ENCODE data around the gene CTAGE9.

DNA sequence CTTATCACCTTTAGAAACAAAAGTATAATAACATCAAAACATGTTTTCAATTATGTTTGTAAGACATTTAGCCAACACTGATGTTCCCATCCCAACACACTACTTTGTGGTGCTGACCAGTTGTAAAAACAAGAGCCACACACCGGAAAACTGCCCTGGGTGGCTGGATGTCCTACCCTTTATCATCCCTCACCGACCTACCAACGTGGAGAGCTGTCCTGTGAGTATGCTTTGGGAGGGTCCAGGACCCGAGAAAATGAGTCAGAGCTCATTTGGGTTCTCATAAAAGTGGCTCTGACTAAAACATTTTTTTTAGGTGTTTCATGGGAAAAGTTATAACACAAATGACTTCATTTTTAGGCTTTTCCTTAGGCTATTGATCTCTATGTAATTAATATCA is 29.3 kb upstream of the CTAGE9 start:
- no peak for TF ChIP-seq POLR2A (IDR thresholded peaks at IDR 0.05)
- TF ChIP-seq, protein P1, sequence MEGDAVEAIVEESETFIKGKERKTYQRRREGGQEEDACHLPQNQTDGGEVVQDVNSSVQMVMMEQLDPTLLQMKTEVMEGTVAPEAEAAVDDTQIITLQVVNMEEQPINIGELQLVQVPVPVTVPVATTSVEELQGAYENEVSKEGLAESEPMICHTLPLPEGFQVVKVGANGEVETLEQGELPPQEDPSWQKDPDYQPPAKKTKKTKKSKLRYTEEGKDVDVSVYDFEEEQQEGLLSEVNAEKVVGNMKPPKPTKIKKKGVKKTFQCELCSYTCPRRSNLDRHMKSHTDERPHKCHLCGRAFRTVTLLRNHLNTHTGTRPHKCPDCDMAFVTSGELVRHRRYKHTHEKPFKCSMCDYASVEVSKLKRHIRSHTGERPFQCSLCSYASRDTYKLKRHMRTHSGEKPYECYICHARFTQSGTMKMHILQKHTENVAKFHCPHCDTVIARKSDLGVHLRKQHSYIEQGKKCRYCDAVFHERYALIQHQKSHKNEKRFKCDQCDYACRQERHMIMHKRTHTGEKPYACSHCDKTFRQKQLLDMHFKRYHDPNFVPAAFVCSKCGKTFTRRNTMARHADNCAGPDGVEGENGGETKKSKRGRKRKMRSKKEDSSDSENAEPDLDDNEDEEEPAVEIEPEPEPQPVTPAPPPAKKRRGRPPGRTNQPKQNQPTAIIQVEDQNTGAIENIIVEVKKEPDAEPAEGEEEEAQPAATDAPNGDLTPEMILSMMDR (IDR thresholded peaks at IDR 0.05), result no peak
